ENCODE results near the gene FBXW8. TPM values are rescaled to one million over a fixed set of nuclear protein-coding genes. Genes with fewer than 3 reads are reported as not detected.

Gene FBXW8
- total and polyA plus RNA-seq, 2 donors (not counting 3 experiments of a cell fraction or from before 2014, with no cell fraction given): 15.4 TPM

DNA sequence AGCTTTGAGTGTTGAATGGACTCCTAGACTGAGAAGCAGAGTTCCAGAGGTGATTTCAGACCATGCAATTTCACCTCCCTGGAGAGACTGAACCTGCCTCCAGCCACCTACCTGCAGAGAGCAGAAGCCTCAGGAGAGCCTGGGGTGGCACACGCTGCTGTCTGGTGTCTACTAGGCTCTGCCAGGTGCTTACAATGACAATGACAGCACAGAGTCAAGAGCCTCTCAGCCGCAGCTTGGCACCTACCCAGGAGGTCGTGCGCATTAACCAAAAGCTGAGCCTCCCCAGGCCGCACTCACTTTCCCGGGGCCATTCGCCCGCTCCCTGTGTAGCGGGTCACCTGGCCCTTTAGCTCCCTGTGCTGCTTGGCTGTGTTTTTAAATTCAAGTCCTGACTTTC is 125.3 kb downstream of the FBXW8 start:
- no peaks in the 10 kb centered on the region for H4K20me1 ChIP-seq (replicated peaks; ENCODE audit: control insufficient read depth, extremely low read depth, insufficient read depth, low read length)
- dilution Hi-C loops (cut with MboI; ENCODE audit: extremely low pct_ligation_motif_present, low sequenced_read_pairs): no loop called here
- TF ChIP-seq FOS (IDR thresholded peaks at IDR 0.05; ENCODE audit: borderline replicate concordance, insufficient read depth, low read length): no peak
- TF ChIP-seq, protein P1, sequence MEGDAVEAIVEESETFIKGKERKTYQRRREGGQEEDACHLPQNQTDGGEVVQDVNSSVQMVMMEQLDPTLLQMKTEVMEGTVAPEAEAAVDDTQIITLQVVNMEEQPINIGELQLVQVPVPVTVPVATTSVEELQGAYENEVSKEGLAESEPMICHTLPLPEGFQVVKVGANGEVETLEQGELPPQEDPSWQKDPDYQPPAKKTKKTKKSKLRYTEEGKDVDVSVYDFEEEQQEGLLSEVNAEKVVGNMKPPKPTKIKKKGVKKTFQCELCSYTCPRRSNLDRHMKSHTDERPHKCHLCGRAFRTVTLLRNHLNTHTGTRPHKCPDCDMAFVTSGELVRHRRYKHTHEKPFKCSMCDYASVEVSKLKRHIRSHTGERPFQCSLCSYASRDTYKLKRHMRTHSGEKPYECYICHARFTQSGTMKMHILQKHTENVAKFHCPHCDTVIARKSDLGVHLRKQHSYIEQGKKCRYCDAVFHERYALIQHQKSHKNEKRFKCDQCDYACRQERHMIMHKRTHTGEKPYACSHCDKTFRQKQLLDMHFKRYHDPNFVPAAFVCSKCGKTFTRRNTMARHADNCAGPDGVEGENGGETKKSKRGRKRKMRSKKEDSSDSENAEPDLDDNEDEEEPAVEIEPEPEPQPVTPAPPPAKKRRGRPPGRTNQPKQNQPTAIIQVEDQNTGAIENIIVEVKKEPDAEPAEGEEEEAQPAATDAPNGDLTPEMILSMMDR (IDR thresholded peaks at IDR 0.05; ENCODE audit: extremely low read depth in 1 of 2, insufficient read depth in 1 of 2, low read depth in 1 of 2, low read length in 2 of 2): no peak
- TF ChIP-seq GATA2 (IDR thresholded peaks at IDR 0.05; ENCODE audit: insufficient read depth, insufficient read length, low read depth, low read length): no peak
- no peak for TF ChIP-seq JUN (IDR thresholded peaks at IDR 0.05; ENCODE audit: borderline replicate concordance, insufficient read depth, insufficient read length, low read depth)
- no peak for TF ChIP-seq EZH2 (IDR thresholded peaks at IDR 0.05; ENCODE audit: borderline replicate concordance, low read depth, low read length, severe bottlenecking)
- H3K9ac ChIP-seq (replicated peaks; ENCODE audit: extremely low read depth, insufficient read depth, low read length): no peak overlapping the region
- intact Hi-C loops (cut with micrococcal nuclease): no loop called here
- H3K36me3 ChIP-seq (ENCODE audit: control insufficient read depth in 2 of 2, extremely low read depth in 1 of 2, insufficient read depth in 2 of 2, low read length in 2 of 2): no peaks in the 10 kb centered on the region
- no peak for FAIRE-seq
- no peaks in the 10 kb centered on the region for H3K4me1 ChIP-seq (ENCODE audit: control insufficient read depth, extremely low read depth, insufficient read depth, low read length)
- no peaks in the 10 kb centered on the region for H3K9me3 ChIP-seq (replicated peaks; ENCODE audit: control insufficient read depth, insufficient read depth, low read length)
- ChIA-PET CTCF (interaction anchor here (0.9 kb wide), 1 partner anchor 115 kb away, joined by 3 read pairs; no protein-coding TSS in a partner anchor), POLR2A (no interaction called here)
- H3K4me2 ChIP-seq (ENCODE audit: insufficient read depth, low read length): no peak overlapping the region
- H3K9me1 ChIP-seq (replicated peaks; ENCODE audit: control insufficient read depth, extremely low read depth, insufficient read depth, low read length): no peaks in the 10 kb centered on the region
- H3K79me2 ChIP-seq (ENCODE audit: control insufficient read depth, insufficient read depth, low read length): no peaks in the 10 kb centered on the region
- peaks cover 11 to 19% of the 10 kb centered on the region in 2 experiments for H3K27me3 ChIP-seq (ENCODE audit: control insufficient read depth in 2 of 2, insufficient read depth in 2 of 2, low read length in 2 of 2)
- H3K4me3 ChIP-seq (replicated peaks in 1 of 3; ENCODE audit: insufficient read depth in 1 of 3, low read depth in 1 of 3, low read length in 3 of 3): no peak overlapping the region
- no TSS peak for BruUV-seq (replicated peaks)
- DNase-seq (ENCODE audit: low read depth, low spot score): no peak
- H3K27ac ChIP-seq (ENCODE audit: insufficient read depth, low read depth, low read length): no peak overlapping the region
- H2AFZ ChIP-seq (ENCODE audit: low read depth, low read length): no peak overlapping the region

DNA sequence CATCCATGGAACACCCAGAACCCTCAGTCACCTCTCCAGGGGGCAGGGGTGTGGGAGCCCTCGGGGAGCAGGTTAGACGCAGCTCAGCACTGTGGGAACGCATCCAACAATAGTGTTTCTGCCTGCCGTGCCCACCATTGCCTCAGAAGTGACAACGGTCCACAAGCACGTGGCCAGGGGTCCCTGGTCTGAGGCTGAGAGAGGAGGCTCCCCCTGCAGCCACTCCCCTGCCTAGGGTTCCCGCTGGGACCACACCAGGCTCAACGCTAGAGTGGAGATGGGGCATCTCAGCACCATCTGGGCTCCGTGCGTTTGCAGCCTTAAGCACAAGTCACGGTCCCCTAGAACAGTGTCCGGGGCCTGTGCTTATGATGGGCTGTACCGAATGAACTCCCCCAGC is 125.8 kb downstream of the FBXW8 start:
- no peak for FAIRE-seq
- Histone ChIP-seq H3K9ac (replicated peaks; ENCODE audit: extremely low read depth, insufficient read depth, low read length) (no peak overlapping the region), H3K9me1 (replicated peaks; ENCODE audit: control insufficient read depth, extremely low read depth, insufficient read depth, low read length) (no peaks in the 10 kb centered on the region), H3K27ac (ENCODE audit: insufficient read depth, low read depth, low read length) (no peak overlapping the region), H3K4me3 (replicated peaks in 1 of 3; ENCODE audit: insufficient read depth in 1 of 3, low read depth in 1 of 3, low read length in 3 of 3) (no peak overlapping the region), H2AFZ (ENCODE audit: low read depth, low read length) (no peak overlapping the region), H3K4me2 (ENCODE audit: insufficient read depth, low read length) (no peak overlapping the region), H3K27me3 (ENCODE audit: control insufficient read depth in 2 of 2, insufficient read depth in 2 of 2, low read length in 2 of 2) (peaks cover 11 to 19% of the 10 kb centered on the region in 2 experiments), H4K20me1 (replicated peaks; ENCODE audit: control insufficient read depth, extremely low read depth, insufficient read depth, low read length) (no peaks in the 10 kb centered on the region), H3K4me1 (ENCODE audit: control insufficient read depth, extremely low read depth, insufficient read depth, low read length) (no peaks in the 10 kb centered on the region), H3K36me3 (ENCODE audit: control insufficient read depth in 2 of 2, extremely low read depth in 1 of 2, insufficient read depth in 2 of 2, low read length in 2 of 2) (no peaks in the 10 kb centered on the region), H3K79me2 (ENCODE audit: control insufficient read depth, insufficient read depth, low read length) (no peaks in the 10 kb centered on the region), H3K9me3 (replicated peaks; ENCODE audit: control insufficient read depth, insufficient read depth, low read length) (no peaks in the 10 kb centered on the region)
- dilution Hi-C loops (cut with MboI; ENCODE audit: extremely low pct_ligation_motif_present, low sequenced_read_pairs) (no loop called here), intact Hi-C loops (cut with micrococcal nuclease) (no loop called here)
- no TSS peak for BruUV-seq (replicated peaks)
- no peak for TF ChIP-seq POLR2AphosphoS5 (IDR thresholded peaks at IDR 0.05; ENCODE audit: insufficient read depth, low read depth, low read length)
- TF ChIP-seq, protein P2, sequence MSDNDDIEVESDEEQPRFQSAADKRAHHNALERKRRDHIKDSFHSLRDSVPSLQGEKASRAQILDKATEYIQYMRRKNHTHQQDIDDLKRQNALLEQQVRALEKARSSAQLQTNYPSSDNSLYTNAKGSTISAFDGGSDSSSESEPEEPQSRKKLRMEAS (IDR thresholded peaks at IDR 0.05; ENCODE audit: insufficient read depth, insufficient read length): no peak
- TF ChIP-seq, protein P1 (IDR thresholded peaks at IDR 0.05; ENCODE audit: extremely low read depth in 1 of 2, insufficient read depth in 1 of 2, low read depth in 1 of 2, low read length in 2 of 2): no peak
- TF ChIP-seq JUN (IDR thresholded peaks at IDR 0.05; ENCODE audit: borderline replicate concordance, insufficient read depth, insufficient read length, low read depth): no peak
- TF ChIP-seq POLR2A (IDR thresholded peaks at IDR 0.05; ENCODE audit: low read depth, low read length): no peak
- TF ChIP-seq GATA2 (IDR thresholded peaks at IDR 0.05; ENCODE audit: insufficient read depth, insufficient read length, low read depth, low read length): no peak
- DNase-seq (ENCODE audit: low read depth, low spot score): no peak
- CTCF ChIA-PET: interaction anchor here (0.9 kb wide), 1 partner anchor 114 kb away, joined by 3 read pairs; no protein-coding TSS in a partner anchor
- POLR2A ChIA-PET: no interaction called here

Measured in endothelial cell of umbilical vein (primary cell).